ENCODE measurements around the gene CDH8. TPM values are rescaled to one million over a fixed set of nuclear protein-coding genes. Genes with fewer than 3 reads are reported as not detected.

Gene CDH8
- total and polyA plus RNA-seq, 2 of the 4 experiments (the other 2 are of a cell fraction): not detected

GRCh38 chr16:62036802-62037135 is 531 bp upstream of the CDH8 start:
- H2BK5ac ChIP-seq (ENCODE audit: low read depth, low read length, poor library complexity, severe bottlenecking): no peak overlapping the region
- dilution Hi-C loops (cut with HindIII; ENCODE audit: low sequenced_read_pairs, unreplicated experiment): no loop called here
- no peak overlapping the region for H2AK9ac ChIP-seq (replicated peaks; ENCODE audit: low read depth, low read length, poor library complexity)
- no peak overlapping the region for H2BK20ac ChIP-seq (ENCODE audit: low read depth, low read length)
- CTCF ChIA-PET: no interaction called here
- H3K9ac ChIP-seq (ENCODE audit: low read depth, low read length): no peak overlapping the region
- DNase-seq (no peak), ATAC-seq (ENCODE audit: low read depth) (no peak)
- no peak overlapping the region for H2BK120ac ChIP-seq (ENCODE audit: low read depth, low read length)
- no peaks in the 10 kb centered on the region for H3K4me1 ChIP-seq (ENCODE audit: control insufficient read depth, insufficient read depth, low read length)
- H3K14ac ChIP-seq (replicated peaks; ENCODE audit: low read depth, low read length): no peak overlapping the region
- no peak overlapping the region for H3K4me2 ChIP-seq (ENCODE audit: low read depth, low read length)
- no peaks in the 10 kb centered on the region for H3K36me3 ChIP-seq (ENCODE audit: control insufficient read depth, insufficient read depth, low read length)
- no TSS peak for BruUV-seq (replicated peaks)
- H4K91ac ChIP-seq (ENCODE audit: insufficient read depth, low read depth, low read length): no peak overlapping the region
- POLR2A ChIA-PET (ENCODE audit: unreplicated experiment): no interaction called here
- H3K9me3 ChIP-seq (ENCODE audit: control insufficient read depth, insufficient read depth, low read length): peaks cover 8% of the 10 kb centered on the region; the same call in 1 of the 2 replicates
- H3K27ac ChIP-seq (ENCODE audit: insufficient read depth, low read length): no peak overlapping the region
- H3K27me3 ChIP-seq (ENCODE audit: control insufficient read depth, insufficient read depth, low read length): no peaks in the 10 kb centered on the region
- no peak overlapping the region for H2BK15ac ChIP-seq (ENCODE audit: low read depth, low read length)
- no peak for TF ChIP-seq CHD1 (IDR thresholded peaks at IDR 0.05; ENCODE audit: low read depth, low read length)
- TF ChIP-seq RAD21 (IDR thresholded peaks at IDR 0.05; ENCODE audit: low read length): no peak
- TF ChIP-seq POLR2A (IDR thresholded peaks at IDR 0.05; ENCODE audit: low read depth, low read length): no peak
- no peak for TF ChIP-seq ELK1 (IDR thresholded peaks at IDR 0.05; ENCODE audit: borderline replicate concordance, low read depth, low read length)
- no peak for TF ChIP-seq CTCF (conservative IDR thresholded peaks at IDR 0.05; ENCODE audit: low read depth, low read length)
- TF ChIP-seq SMC3 (IDR thresholded peaks at IDR 0.05; ENCODE audit: low read depth, low read length): no peak
- no peak for TF ChIP-seq NFE2L2 (IDR thresholded peaks at IDR 0.05; ENCODE audit: low read depth, low read length)
- TF ChIP-seq MAZ (IDR thresholded peaks at IDR 0.05; ENCODE audit: borderline replicate concordance, low read depth, low read length): no peak
- no peak for TF ChIP-seq MXI1 (IDR thresholded peaks at IDR 0.05; ENCODE audit: borderline replicate concordance, low read depth, low read length)
- TF ChIP-seq FOS (IDR thresholded peaks at IDR 0.05; ENCODE audit: low read depth, low read length): no peak
- no peak for TF ChIP-seq BHLHE40 (IDR thresholded peaks at IDR 0.05; ENCODE audit: low read depth, low read length)
- no peak for TF ChIP-seq CEBPB (IDR thresholded peaks at IDR 0.05; ENCODE audit: low read depth, low read length)
- H4K5ac ChIP-seq (ENCODE audit: low read depth, low read length): no peak overlapping the region
- in situ Hi-C loops (cut with MboI; ENCODE audit: low sequenced_read_pairs): no loop called here
- no peaks in the 10 kb centered on the region for H3K79me1 ChIP-seq (ENCODE audit: low read depth in 1 of 2, low read length in 2 of 2)
- H3K18ac ChIP-seq (ENCODE audit: low read depth, low read length): no peak overlapping the region
- H4K8ac ChIP-seq (ENCODE audit: low read depth in 2 of 2, low read length in 2 of 2): no peak overlapping the region
- no peak overlapping the region for H3K23ac ChIP-seq (ENCODE audit: low read depth, low read length)
- no peak overlapping the region for H3K4me3 ChIP-seq (ENCODE audit: insufficient read depth, low read depth, low read length)
- no peak overlapping the region for H3K56ac ChIP-seq (ENCODE audit: extremely low read depth, insufficient read depth, low read length)
- H4K20me1 ChIP-seq (ENCODE audit: insufficient read depth, low read length): no peaks in the 10 kb centered on the region
- no peak overlapping the region for H3K4ac ChIP-seq (ENCODE audit: low read depth, low read length)
- H2AK5ac ChIP-seq (ENCODE audit: low read depth, low read length): no peak overlapping the region
- 0% methylated on average over 1 of the region's 15 CpGs; no CpG with 5 or more reads in 1 of the 2 experiments for WGBS, 2 experiments (ENCODE audit: extremely low coverage in 2 of 2, insufficient read length in 1 of 2)
- intact Hi-C loops (cut with micrococcal nuclease): no loop called here
- no peak overlapping the region for H2AFZ ChIP-seq (replicated peaks; ENCODE audit: low read length, poor library complexity)
- no peaks in the 10 kb centered on the region for H3K9me1 ChIP-seq (ENCODE audit: insufficient read depth, low read length)
